WERI-Rb-1 (cell line): ENCODE measurements around the gene HOXB4.

Source experiments
- DNase-seq: peaks from one replicate; pipeline ENCODE4 v3.0.0-alpha.2; 2020
- H3K27ac ChIP-seq: fragments of 250-450 bp; sonication (Bioruptor Pico); 2 replicates; pipeline ENCODE4 v1.5.1; 2020; ENCODE audit warnings: mild to moderate bottlenecking, moderate library complexity
- H3K27me3 ChIP-seq: fragments of 250-450 bp; sonication (Bioruptor Pico); 2 replicates; pipeline ENCODE4 v1.5.1; 2021; ENCODE audit warnings: mild to moderate bottlenecking, low read depth, moderate library complexity; ENCODE audit not compliant: insufficient read depth, severe bottlenecking
- H3K36me3 ChIP-seq: fragments of 250-450 bp; sonication (Bioruptor Pico); 2 replicates; pipeline ENCODE4 v1.5.1; 2020; ENCODE audit warnings: mild to moderate bottlenecking, moderate library complexity
- H3K4me3 ChIP-seq: 2 replicates; pipeline ENCODE4 v1.5.1; 2011; ENCODE audit warnings: low read depth, mild to moderate bottlenecking, control low read depth, low read length
- H3K9me3 ChIP-seq: fragments of 250-450 bp; sonication (Bioruptor Pico); 2 replicates; pipeline ENCODE4 v1.5.1; 2021; ENCODE audit warnings: mild to moderate bottlenecking, moderate library complexity; ENCODE audit not compliant: severe bottlenecking
- CTCF ChIP-seq: IDR thresholded peaks from 2 replicates; pipeline ENCODE4 v1.5.1; 2011; ENCODE audit warnings: low read depth, mild to moderate bottlenecking, control low read depth, inconsistent platforms, low read length

Gene HOXB4

GRCh38 chr17:48577946-48578615 lies at the start of gene HOXB4:
TSS of gene HOXB4 (minus strand) at chr17:48578350. CDS start at chr17:48578319, 31 bp downstream.
- Histone ChIP-seq H3K9me3 (peaks cover 14% of the 10 kb centered on the region), H3K27ac (no peak within 1 kb of the TSS), H3K36me3 (no peaks in the 10 kb centered on the region), H3K27me3 (peaks cover 93% of the 10 kb centered on the region), H3K4me3 (peak within 1 kb of the TSS; percentile 44)
- TF ChIP-seq CTCF = no peak
- DNase-seq = peak; percentile 70

GRCh38 chr17:48627118-48627597 lies 49.0 kb upstream of the HOXB4 start:
- no peak for TF ChIP-seq CTCF
- Histone ChIP-seq H3K4me3 (no peak overlapping the region), H3K27ac (no peak overlapping the region), H3K27me3 (peaks cover 99% of the 10 kb centered on the region), H3K36me3 (no peaks in the 10 kb centered on the region), H3K9me3 (no peaks in the 10 kb centered on the region)
- no peak for DNase-seq

- Histone ChIP-seq H3K36me3 (no peaks in the 10 kb centered on the region), H3K4me3 (peak within 1 kb of the TSS; percentile 42), H3K9me3 (peaks cover 2% of the 10 kb centered on the region), H3K27me3 (peaks cover 99% of the 10 kb centered on the region), H3K27ac (no peak within 1 kb of the TSS)
- no peak for TF ChIP-seq CTCF
- DNase-seq = no peak
These were observed 48.3 kb upstream of the HOXB4 start, which contains the start of gene HOXB9 for GRCh38 chr17:48626245-48627117. TSS of gene HOXB9 (minus strand) at chr17:48626358. CDS start at chr17:48626269, 89 bp downstream.

GRCh38 chr17:48625495-48626244 lies 47.5 kb upstream of the HOXB4 start:
- H3K27ac ChIP-seq = no peak overlapping the region
- no peaks in the 10 kb centered on the region for H3K36me3 ChIP-seq
- peaks cover 3% of the 10 kb centered on the region for H3K9me3 ChIP-seq
- DNase-seq = peak; percentile 26
- peaks cover 99% of the 10 kb centered on the region for H3K27me3 ChIP-seq
- peak overlapping the region; percentile 42 for H3K4me3 ChIP-seq
- no peak for TF ChIP-seq CTCF

GRCh38 chr17:48624544-48625494 lies 46.7 kb upstream of the HOXB4 start:
- no peak for TF ChIP-seq CTCF
- peaks cover 99% of the 10 kb centered on the region for H3K27me3 ChIP-seq
- no peaks in the 10 kb centered on the region for H3K36me3 ChIP-seq
- peaks cover 3% of the 10 kb centered on the region for H3K9me3 ChIP-seq
- H3K27ac ChIP-seq = no peak overlapping the region
- DNase-seq = peak; percentile 52
- H3K4me3 ChIP-seq = peak overlapping the region; percentile 42
